ENCODE measurements around the gene ADCY1. TPM values are rescaled to one million over a fixed set of nuclear protein-coding genes. Genes with fewer than 3 reads are reported as not detected.
"Not testable (repeated sequence)": the region's sequence is repeated elsewhere in the genome, so short reads cannot be mapped to it uniquely, and the experiment has no call there.

The ADCY1 gene
- total RNA-seq, 1 experiment from 2014 or later, result 0.66 TPM

DNA sequence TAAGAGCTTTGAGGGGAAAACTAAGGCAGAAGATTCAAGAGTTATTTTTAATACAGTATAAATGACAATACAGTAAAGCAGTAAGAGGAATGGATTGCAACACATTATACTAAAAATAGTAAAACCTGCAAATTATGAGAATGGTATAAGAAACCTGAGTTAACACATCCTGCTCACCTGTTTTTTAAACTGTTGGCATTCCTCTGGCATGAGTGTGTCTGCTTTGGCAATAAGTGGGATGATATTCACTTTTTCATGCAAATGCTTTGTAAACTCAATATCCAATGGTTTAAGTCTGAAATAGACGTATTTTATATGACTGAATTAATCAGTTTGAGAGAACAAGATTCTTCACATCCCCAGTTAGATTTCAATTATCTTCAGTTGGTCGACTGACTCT lies 177.2 kb downstream of the ADCY1 start:
- not testable (repeated sequence) for H3K4me3 ChIP-seq, DNase-seq, H3K9me3 ChIP-seq, H3K27me3 ChIP-seq
- peaks cover 41% of the 10 kb centered on the region for H3K36me3 ChIP-seq

DNA sequence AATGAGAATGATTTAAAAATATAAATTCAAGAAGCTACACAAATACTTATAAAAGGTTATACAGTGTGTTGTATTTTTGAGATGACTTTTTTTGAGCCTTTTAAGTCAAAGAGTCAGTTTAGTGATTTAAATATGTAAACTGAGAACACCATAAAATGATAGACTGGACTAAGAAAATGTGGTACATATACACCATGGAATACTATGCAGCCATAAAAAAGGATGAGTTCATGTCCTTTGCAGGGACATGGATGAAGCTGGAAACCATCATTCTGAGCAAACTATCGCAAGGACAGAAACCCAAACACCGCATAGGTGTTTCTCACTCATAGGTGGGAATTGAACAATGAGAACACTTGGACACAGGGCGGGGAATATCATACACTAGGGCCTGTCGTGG lies 182.2 kb downstream of the ADCY1 start:
- H3K27me3 ChIP-seq, H3K4me3 ChIP-seq, H3K9me3 ChIP-seq, DNase-seq: not testable (repeated sequence)
- peaks cover 32% of the 10 kb centered on the region for H3K36me3 ChIP-seq

GRCh38 chr7:45756757-45757156 lies 182.6 kb downstream of the ADCY1 start:
- not testable (repeated sequence) for DNase-seq, H3K4me3 ChIP-seq, H3K9me3 ChIP-seq, H3K27me3 ChIP-seq
- peaks cover 28% of the 10 kb centered on the region for H3K36me3 ChIP-seq

- H3K9me3 ChIP-seq, DNase-seq, H3K27me3 ChIP-seq, H3K4me3 ChIP-seq: not testable (repeated sequence)
- H3K36me3 ChIP-seq, result peaks cover 22% of the 10 kb centered on the region
Measured at GRCh38 chr7:45759464-45759863, 185.3 kb downstream of the ADCY1 start.

GRCh38 chr7:45761545-45762205 lies 187.5 kb downstream of the ADCY1 start:
- not testable (repeated sequence) for H3K27me3 ChIP-seq, H3K4me3 ChIP-seq, DNase-seq, H3K9me3 ChIP-seq
- peaks cover 20% of the 10 kb centered on the region for H3K36me3 ChIP-seq

DNA sequence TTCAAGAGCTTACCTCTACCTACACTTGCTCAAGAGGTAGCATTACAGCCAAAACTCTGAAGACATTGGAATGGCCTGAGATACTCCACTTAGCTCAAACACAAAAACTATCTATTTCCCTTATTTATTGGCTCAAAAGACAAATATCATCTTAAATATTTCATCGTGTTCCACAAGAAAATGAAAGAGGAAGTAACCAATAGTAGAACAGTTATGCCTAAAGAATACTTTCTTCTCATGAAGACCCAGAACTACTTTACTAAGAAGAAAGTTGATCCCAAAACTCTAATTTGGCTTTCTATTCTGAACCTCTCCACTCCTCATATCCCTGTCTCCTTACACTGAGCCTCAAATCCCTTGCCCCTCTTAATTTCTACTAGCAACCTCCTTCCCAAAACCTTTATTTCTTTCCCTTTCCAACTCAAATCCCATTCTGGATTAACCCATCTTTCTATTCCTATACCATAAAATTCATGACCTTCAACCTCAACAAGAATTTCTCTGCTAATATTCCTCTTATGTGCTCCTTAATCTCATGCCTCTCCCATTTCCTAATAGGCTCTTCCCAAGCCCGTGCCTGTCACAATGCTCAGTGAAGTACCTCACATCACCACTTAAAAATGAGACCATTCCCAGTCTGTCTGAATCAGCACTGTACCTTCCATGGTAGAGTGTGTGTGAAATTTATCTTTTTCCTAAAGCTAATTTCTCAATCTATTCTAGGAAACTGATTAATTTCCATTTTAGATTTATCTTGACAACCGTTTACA lies 188.2 kb downstream of the ADCY1 start:
- not testable (repeated sequence) for DNase-seq, H3K27me3 ChIP-seq, H3K4me3 ChIP-seq, H3K9me3 ChIP-seq
- peaks cover 20% of the 10 kb centered on the region for H3K36me3 ChIP-seq

DNA sequence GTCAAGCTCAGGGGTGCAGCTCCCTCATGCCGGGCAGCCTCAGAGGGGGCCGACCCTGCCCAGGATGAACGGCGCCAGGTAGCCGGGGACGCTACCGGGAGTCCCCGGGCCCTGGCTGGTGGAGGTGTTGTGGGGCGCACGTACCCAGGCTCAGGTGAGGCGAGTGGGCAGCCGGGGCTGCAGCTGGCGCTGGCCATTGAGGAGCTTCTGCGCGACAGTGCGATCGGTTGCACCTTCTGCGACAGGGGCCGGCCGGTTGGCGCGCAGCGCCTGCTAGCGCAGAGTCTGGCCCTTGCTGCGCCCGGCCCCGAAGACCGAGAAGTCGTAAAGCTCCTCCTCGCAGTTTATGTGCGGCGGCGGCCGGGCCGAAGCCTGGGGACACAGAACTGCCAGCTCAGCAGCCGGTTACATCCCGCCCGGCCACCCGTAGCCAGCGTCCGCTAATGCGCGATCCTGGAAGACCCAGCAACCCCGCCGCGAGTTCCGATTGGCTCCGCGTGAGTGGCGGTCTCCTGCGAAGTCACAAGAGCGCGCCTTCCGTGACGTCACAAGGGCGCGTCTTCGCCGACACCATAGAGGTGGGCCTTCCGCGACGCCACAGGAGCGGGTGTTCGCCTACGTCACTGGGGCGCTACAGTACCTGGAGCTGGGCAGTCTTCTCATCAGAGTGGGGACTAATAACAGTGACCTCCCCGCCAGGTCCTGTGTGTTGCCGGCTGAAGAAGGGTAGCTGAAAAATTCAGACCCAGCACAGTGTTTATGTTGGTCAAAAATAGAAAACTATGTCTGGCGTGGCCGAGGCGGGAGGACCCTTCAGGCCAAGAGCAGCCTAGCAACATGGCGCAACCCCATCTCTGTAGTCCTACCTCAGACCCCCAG lies 194.6 kb downstream of the ADCY1 start:
- H3K27me3 ChIP-seq, H3K9me3 ChIP-seq, H3K36me3 ChIP-seq: not testable (repeated sequence)
- peak overlapping the region; percentile 90 for H3K4me3 ChIP-seq
- peak; percentile 98 for DNase-seq

DNA sequence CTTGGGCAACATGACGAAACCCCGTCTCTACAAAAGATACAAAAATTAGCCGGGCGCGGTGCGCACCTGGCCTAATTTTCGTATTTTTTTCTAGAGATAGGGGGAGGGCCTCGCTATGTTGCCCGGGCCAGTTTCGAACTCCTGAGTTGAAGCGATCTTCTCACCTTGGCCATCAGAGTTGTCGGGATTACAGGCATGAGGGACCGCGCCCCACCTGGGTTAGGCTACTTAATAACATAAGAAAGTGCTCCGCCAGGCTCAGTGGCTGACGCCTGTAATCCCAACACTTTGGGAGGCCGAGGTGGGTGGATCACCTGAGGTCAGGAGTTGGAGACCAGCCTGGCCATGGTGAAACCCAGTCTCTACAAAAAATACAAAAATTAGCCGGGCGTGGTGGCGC lies 195.5 kb downstream of the ADCY1 start:
- H3K36me3 ChIP-seq, DNase-seq, H3K27me3 ChIP-seq, H3K9me3 ChIP-seq: not testable (repeated sequence)
- peak overlapping the region; percentile 90 for H3K4me3 ChIP-seq
